22Rv1 (cell line): Measurements from ENCODE around the gene TUBGCP5.

ENCODE experiments used
- ZFX ChIP-seq: fragments of 450-650 bp; IDR thresholded peaks from 2 replicates; pipeline ENCODE4 v1.6.1; 2017; ENCODE audit warnings: antibody characterized with exemption, borderline replicate concordance
- TF ChIP-seq, protein P1 (sequence below): fragments of 450-650 bp; IDR thresholded peaks from 2 replicates; pipeline ENCODE4 v1.5.1; 2017; ENCODE audit warnings: mild to moderate bottlenecking

DNA sequence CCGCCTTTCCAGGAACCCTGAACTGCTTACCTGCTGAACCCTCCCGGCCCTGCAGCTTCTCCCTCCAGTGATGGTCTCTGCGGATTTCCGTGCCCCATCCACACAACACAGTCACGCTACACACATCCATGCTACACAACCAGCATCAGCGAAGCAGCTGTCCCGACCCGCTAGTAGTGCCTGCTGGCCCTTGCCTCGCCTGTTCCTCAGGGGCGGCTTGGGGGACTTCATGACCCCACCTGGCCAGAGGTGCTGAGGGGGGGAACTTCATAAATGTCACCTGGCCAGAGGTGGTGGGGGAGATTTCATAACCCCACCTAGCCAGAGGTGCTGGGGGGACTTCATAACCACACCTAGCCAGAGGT, 530 bp upstream of the TUBGCP5 start:
- TF ChIP-seq, protein P1, sequence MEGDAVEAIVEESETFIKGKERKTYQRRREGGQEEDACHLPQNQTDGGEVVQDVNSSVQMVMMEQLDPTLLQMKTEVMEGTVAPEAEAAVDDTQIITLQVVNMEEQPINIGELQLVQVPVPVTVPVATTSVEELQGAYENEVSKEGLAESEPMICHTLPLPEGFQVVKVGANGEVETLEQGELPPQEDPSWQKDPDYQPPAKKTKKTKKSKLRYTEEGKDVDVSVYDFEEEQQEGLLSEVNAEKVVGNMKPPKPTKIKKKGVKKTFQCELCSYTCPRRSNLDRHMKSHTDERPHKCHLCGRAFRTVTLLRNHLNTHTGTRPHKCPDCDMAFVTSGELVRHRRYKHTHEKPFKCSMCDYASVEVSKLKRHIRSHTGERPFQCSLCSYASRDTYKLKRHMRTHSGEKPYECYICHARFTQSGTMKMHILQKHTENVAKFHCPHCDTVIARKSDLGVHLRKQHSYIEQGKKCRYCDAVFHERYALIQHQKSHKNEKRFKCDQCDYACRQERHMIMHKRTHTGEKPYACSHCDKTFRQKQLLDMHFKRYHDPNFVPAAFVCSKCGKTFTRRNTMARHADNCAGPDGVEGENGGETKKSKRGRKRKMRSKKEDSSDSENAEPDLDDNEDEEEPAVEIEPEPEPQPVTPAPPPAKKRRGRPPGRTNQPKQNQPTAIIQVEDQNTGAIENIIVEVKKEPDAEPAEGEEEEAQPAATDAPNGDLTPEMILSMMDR: no peak
- no peak for TF ChIP-seq ZFX
